DOHH2 (cell line): Measurements from ENCODE around the gene ANKRD42.

ENCODE experiments used
- EZH2phosphoT487 ChIP-seq: fragments of 200-600 bp; sonication (generic); IDR thresholded peaks from 2 replicates; pipeline ENCODE4 v1.6.1; 2017; ENCODE audit warnings: borderline replicate concordance, mild to moderate bottlenecking, antibody characterized with exemption, low read length, moderate library complexity, mixed read lengths
- TF ChIP-seq, protein P1 (sequence below): fragments of 200-600 bp; sonication (generic); IDR thresholded peaks from one replicate; pipeline ENCODE4 v1.5.1; 2014; ENCODE audit warnings: antibody characterized with exemption, mild to moderate bottlenecking, low read depth, low read length; ENCODE audit not compliant: poor library complexity, severe bottlenecking

DNA sequence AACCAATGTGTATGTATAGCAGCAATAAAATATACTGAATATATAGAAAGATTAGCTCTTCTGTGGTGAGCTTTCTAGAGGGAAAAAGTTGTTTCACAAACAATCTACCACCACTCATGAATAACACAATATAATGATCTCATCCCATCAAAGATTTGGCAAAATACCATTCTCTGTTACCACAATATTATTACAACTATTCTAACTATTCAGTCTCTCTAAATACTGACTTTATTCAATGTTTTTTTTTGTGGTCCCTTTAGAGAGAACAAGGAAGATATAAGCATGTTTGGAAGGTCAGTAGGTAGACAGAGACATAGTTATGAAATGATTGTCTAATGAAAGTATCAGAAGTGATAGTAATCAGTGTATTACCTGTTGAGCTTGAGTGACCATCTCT, 84.8 kb downstream of the ANKRD42 start:
- TF ChIP-seq, protein P1, sequence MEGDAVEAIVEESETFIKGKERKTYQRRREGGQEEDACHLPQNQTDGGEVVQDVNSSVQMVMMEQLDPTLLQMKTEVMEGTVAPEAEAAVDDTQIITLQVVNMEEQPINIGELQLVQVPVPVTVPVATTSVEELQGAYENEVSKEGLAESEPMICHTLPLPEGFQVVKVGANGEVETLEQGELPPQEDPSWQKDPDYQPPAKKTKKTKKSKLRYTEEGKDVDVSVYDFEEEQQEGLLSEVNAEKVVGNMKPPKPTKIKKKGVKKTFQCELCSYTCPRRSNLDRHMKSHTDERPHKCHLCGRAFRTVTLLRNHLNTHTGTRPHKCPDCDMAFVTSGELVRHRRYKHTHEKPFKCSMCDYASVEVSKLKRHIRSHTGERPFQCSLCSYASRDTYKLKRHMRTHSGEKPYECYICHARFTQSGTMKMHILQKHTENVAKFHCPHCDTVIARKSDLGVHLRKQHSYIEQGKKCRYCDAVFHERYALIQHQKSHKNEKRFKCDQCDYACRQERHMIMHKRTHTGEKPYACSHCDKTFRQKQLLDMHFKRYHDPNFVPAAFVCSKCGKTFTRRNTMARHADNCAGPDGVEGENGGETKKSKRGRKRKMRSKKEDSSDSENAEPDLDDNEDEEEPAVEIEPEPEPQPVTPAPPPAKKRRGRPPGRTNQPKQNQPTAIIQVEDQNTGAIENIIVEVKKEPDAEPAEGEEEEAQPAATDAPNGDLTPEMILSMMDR = no peak
- no peak for TF ChIP-seq EZH2phosphoT487
